H9 (cell line): Measurements from ENCODE around the gene ZNF354C. TPM values are rescaled to one million over a fixed set of nuclear protein-coding genes. Genes with fewer than 3 reads are reported as not detected.

Experiments
- DNase-seq: peaks from one replicate; pipeline ENCODE4 v3.0.0-alpha.2; 2017
- H2AFZ ChIP-seq: one replicate; pipeline ENCODE4 v1.6.1; 2013; ENCODE audit warnings: mild to moderate bottlenecking, low read length, control low read depth, moderate library complexity
- H2AK5ac ChIP-seq: 2 replicates; pipeline ENCODE4 v1.6.1; 2013; ENCODE audit warnings: low read length, control low read depth, mixed read lengths; ENCODE audit not compliant: insufficient read length
- H2BK120ac ChIP-seq: one replicate; pipeline ENCODE4 v1.6.1; 2013; ENCODE audit warnings: low read depth, mild to moderate bottlenecking, low read length, control low read depth, inconsistent platforms; ENCODE audit not compliant: poor library complexity, severe bottlenecking
- H2BK12ac ChIP-seq: 2 replicates; pipeline ENCODE4 v1.6.1; 2013; ENCODE audit warnings: low read length, control low read depth, mixed read lengths, low read depth; ENCODE audit not compliant: insufficient read length
- H2BK15ac ChIP-seq: 2 replicates; pipeline ENCODE4 v1.6.1; 2013; ENCODE audit warnings: low read depth, low read length, control low read depth
- H2BK20ac ChIP-seq: one replicate; pipeline ENCODE4 v1.6.1; 2013; ENCODE audit warnings: low read depth, mild to moderate bottlenecking, low read length, control low read depth, inconsistent platforms; ENCODE audit not compliant: poor library complexity, severe bottlenecking
- H2BK5ac ChIP-seq: 2 replicates; pipeline ENCODE4 v1.6.1; 2013; ENCODE audit warnings: low read length, control low read depth, mixed read lengths; ENCODE audit not compliant: insufficient read length
- H3K14ac ChIP-seq: 2 replicates; pipeline ENCODE4 v1.6.1; 2013; ENCODE audit warnings: low read length, control low read depth; ENCODE audit not compliant: insufficient read depth
- H3K18ac ChIP-seq: 2 replicates; pipeline ENCODE4 v1.6.1; 2013; ENCODE audit warnings: low read depth, mild to moderate bottlenecking, mixed read lengths, low read length, control low read depth; ENCODE audit not compliant: insufficient read length
- H3K23ac ChIP-seq: 2 replicates; pipeline ENCODE4 v1.6.1; 2013; ENCODE audit warnings: low read length, control low read depth, mixed read lengths, low read depth; ENCODE audit not compliant: insufficient read length
- H3K23me2 ChIP-seq: 2 replicates; pipeline ENCODE4 v1.6.1; 2013; ENCODE audit warnings: low read depth, mild to moderate bottlenecking, mixed read lengths, low read length, control low read depth; ENCODE audit not compliant: insufficient read length, poor library complexity, severe bottlenecking
- H3K27ac ChIP-seq: 2 replicates; pipeline ENCODE4 v1.5.1; 2013; ENCODE audit warnings: low read length, control low read depth, mixed read lengths, low read depth; ENCODE audit not compliant: insufficient read length
- H3K27me3 ChIP-seq: 2 replicates; pipeline ENCODE4 v1.6.1; 2013; ENCODE audit warnings: low read length, control low read depth, inconsistent platforms; ENCODE audit not compliant: insufficient read depth
- H3K4ac ChIP-seq: 2 replicates; pipeline ENCODE4 v1.6.1; 2013; ENCODE audit warnings: low read depth, mild to moderate bottlenecking, control low read depth, inconsistent platforms, low read length, moderate library complexity
- H3K4me1 ChIP-seq: 2 replicates; pipeline ENCODE4 v1.6.1; 2013; ENCODE audit warnings: low read length, control low read depth, inconsistent platforms; ENCODE audit not compliant: insufficient read depth
- H3K4me2 ChIP-seq: 2 replicates; pipeline ENCODE4 v1.6.1; 2013; ENCODE audit warnings: low read length, control low read depth, mixed read lengths; ENCODE audit not compliant: insufficient read length, insufficient read depth
- H3K56ac ChIP-seq: 2 replicates; pipeline ENCODE4 v1.6.1; 2013; ENCODE audit warnings: low read depth, mild to moderate bottlenecking, mixed read lengths, low read length, control low read depth; ENCODE audit not compliant: insufficient read length
- H3K79me1 ChIP-seq: 2 replicates; pipeline ENCODE4 v1.6.1; 2013; ENCODE audit warnings: low read depth, mild to moderate bottlenecking, moderate library complexity, low read length, control low read depth, inconsistent platforms; ENCODE audit not compliant: insufficient read depth, poor library complexity, severe bottlenecking
- H3K79me2 ChIP-seq: 2 replicates; pipeline ENCODE4 v1.6.1; 2013; ENCODE audit warnings: low read length, control low read depth, inconsistent platforms; ENCODE audit not compliant: insufficient read depth
- H3K9ac ChIP-seq: 2 replicates; pipeline ENCODE4 v1.6.1; 2013; ENCODE audit warnings: low read length, control low read depth, mixed read lengths; ENCODE audit not compliant: insufficient read length; ENCODE audit errors: extremely low read depth
- H3K9me3 ChIP-seq: one replicate; pipeline ENCODE4 v1.6.1; 2013; ENCODE audit warnings: low read depth, low read length, inconsistent platforms; ENCODE audit not compliant: control insufficient read depth
- H3T11ph ChIP-seq: one replicate; pipeline ENCODE4 v1.6.1; 2013; ENCODE audit warnings: mild to moderate bottlenecking, low read length, control low read depth, inconsistent platforms
- H4K20me1 ChIP-seq: one replicate; pipeline ENCODE4 v1.6.1; 2013; ENCODE audit not compliant: control insufficient read depth, insufficient read length, insufficient read depth
- H4K5ac ChIP-seq: 2 replicates; pipeline ENCODE4 v1.6.1; 2013; ENCODE audit warnings: low read depth, mild to moderate bottlenecking, mixed read lengths, low read length, control low read depth; ENCODE audit not compliant: insufficient read length
- H4K8ac ChIP-seq: replicated peaks from 2 replicates; pipeline ENCODE4 v1.6.1; 2013; ENCODE audit warnings: low read length, control low read depth, mixed read lengths, low read depth; ENCODE audit not compliant: insufficient read length
- H4K91ac ChIP-seq: 2 replicates; pipeline ENCODE4 v1.6.1; 2013; ENCODE audit warnings: low read depth, mild to moderate bottlenecking, moderate library complexity, mixed read lengths, low read length, control low read depth; ENCODE audit not compliant: insufficient read length
- H3K27ac Mint-ChIP-seq, 3 experiments: 2 replicates in 2 of 3; 3 replicates in 1 of 3; pipeline ENCODE4 v1.8.0; 2020 to 2021; ENCODE audit warnings: mixed read lengths in 3 of 3, mild to moderate bottlenecking in 1 of 3, moderate library complexity in 1 of 3
- H3K27me3 Mint-ChIP-seq: 2 replicates; pipeline ENCODE4 v1.8.0; 2021; ENCODE audit warnings: low read depth, mild to moderate bottlenecking, moderate library complexity, mixed read lengths
- H3K36me3 Mint-ChIP-seq, 3 experiments: 2 replicates in 2 of 3; 3 replicates in 1 of 3; pipeline ENCODE4 v1.8.0; 2020 to 2021; ENCODE audit warnings: low read depth in 3 of 3, mixed read lengths in 3 of 3; ENCODE audit not compliant: insufficient read depth in 1 of 3
- H3K4me1 Mint-ChIP-seq, 2 experiments: 2 replicates each; pipeline ENCODE4 v1.8.0; 2020; ENCODE audit warnings: mixed read lengths in 2 of 2
- H3K4me3 Mint-ChIP-seq, 2 experiments: 2 replicates in 1 of 2; 3 replicates in 1 of 2; pipeline ENCODE4 v1.8.0; 2020 to 2021; ENCODE audit warnings: mild to moderate bottlenecking in 2 of 2, mixed read lengths in 2 of 2, moderate library complexity in 1 of 2
- H3K9me3 Mint-ChIP-seq, 2 experiments: 2 replicates in 1 of 2; 3 replicates in 1 of 2; pipeline ENCODE4 v1.8.0; 2020; ENCODE audit warnings: mild to moderate bottlenecking in 2 of 2, mixed read lengths in 2 of 2, moderate library complexity in 1 of 2
- CTCF ChIP-seq: fragments of 200-600 bp; sonication (generic); conservative IDR thresholded peaks from 3 replicates; pipeline ENCODE4 v1.8.0; 2021; ENCODE audit warnings: antibody characterized with exemption, mild to moderate bottlenecking
- WGBS: extraction: QIAGEN DNeasy Blood & Tissue Kit; methylation state at CpG from one replicate; pipeline ENCODE4 v1.1.7; 2013; ENCODE audit warnings: missing lambda C conversion rate, low lambda C conversion rate, mixed read lengths; ENCODE audit not compliant: insufficient read length; ENCODE audit errors: extremely low coverage; 5-methylcytosine and 5-hydroxymethylcytosine counted together
- total RNA-seq: library from RNA; stranded (reverse); gene quantifications from 2 replicates; pipeline ENCODE4 v1.2.1, GENCODE V29; 2021

The ZNF354C gene
- total RNA-seq, 1 experiment from 2014 or later, result 5.4 TPM

GRCh38 chr5:179120421-179120861, 60.3 kb downstream of the ZNF354C start:
- H3K36me3 Mint-ChIP-seq, result peaks cover 0 to 7% (median under 1%) of the 10 kb centered on the region in 3 experiments; a peak in 4 of 7 replicates
- H3K23me2 ChIP-seq, result no peaks in the 10 kb centered on the region
- H2BK15ac ChIP-seq, result no peak overlapping the region
- no peaks in the 10 kb centered on the region for H3K79me2 ChIP-seq
- TF ChIP-seq CTCF, result no peak
- no peak overlapping the region for H4K91ac ChIP-seq
- H2AK5ac ChIP-seq, result no peak overlapping the region
- no peak overlapping the region for H3K56ac ChIP-seq
- no peak overlapping the region for H3K4ac ChIP-seq
- H4K8ac ChIP-seq, result no peak overlapping the region
- no peak overlapping the region for H3K9ac ChIP-seq
- H3K18ac ChIP-seq, result no peak overlapping the region
- no peak overlapping the region for H3K27ac ChIP-seq
- no peaks in the 10 kb centered on the region for H4K20me1 ChIP-seq
- WGBS, result no CpG with 5 or more reads among the region's 35 CpGs
- no peak overlapping the region for H3K27ac Mint-ChIP-seq
- no peak overlapping the region for H2BK5ac ChIP-seq
- no peaks in the 10 kb centered on the region for H3K79me1 ChIP-seq
- no peak overlapping the region; a peak in 1 of 5 replicates for H3K4me3 Mint-ChIP-seq
- no peaks in the 10 kb centered on the region; the same call in 1 of the 2 replicates for H3K27me3 Mint-ChIP-seq
- H3K4me2 ChIP-seq, result no peak overlapping the region
- H3K4me1 Mint-ChIP-seq, result no peaks in the 10 kb centered on the region
- peaks cover 46 to 84% of the 10 kb centered on the region in 2 experiments for H3K9me3 Mint-ChIP-seq
- H3K23ac ChIP-seq, result no peak overlapping the region
- no peaks in the 10 kb centered on the region for H3K4me1 ChIP-seq
- H3K9me3 ChIP-seq, result peaks cover 4% of the 10 kb centered on the region
- H3T11ph ChIP-seq, result no peak overlapping the region
- no peak for DNase-seq
- H2AFZ ChIP-seq, result no peak overlapping the region
- H3K14ac ChIP-seq, result no peak overlapping the region
- H2BK12ac ChIP-seq, result no peak overlapping the region
- no peak overlapping the region for H2BK20ac ChIP-seq
- no peaks in the 10 kb centered on the region for H3K27me3 ChIP-seq
- H2BK120ac ChIP-seq, result no peak overlapping the region
- no peak overlapping the region for H4K5ac ChIP-seq
